Measurements from ENCODE around the gene EDEM1. TPM values are rescaled to one million over a fixed set of nuclear protein-coding genes. Genes with fewer than 3 reads are reported as not detected.

EDEM1 gene
- total RNA-seq, 6 experiments from 2014 or later: 40.6 to 92.7 (median 83.2) TPM

DNA sequence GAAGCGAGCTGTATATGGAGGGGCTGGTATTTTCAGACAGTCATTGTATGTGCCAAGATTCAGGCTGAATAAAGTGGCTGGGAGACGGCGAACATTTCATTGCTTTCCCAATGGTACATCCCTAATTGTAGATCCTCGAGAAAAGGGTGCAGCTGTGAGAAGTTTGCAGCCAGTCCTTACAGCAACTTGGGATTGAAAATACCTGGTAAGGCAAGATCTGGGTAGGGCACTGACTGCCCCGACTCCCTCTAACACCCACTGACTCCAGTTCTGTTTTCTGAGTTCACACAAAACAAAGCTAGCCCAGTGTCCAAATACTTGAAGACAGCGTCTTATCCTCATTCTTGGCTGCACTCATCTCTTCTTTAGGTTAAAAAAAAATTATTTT lies 63.7 kb downstream of the EDEM1 start:
- H3K36me3 ChIP-seq: no peaks in the 10 kb centered on the region
- ATAC-seq (peak in 3 of 4 donors; percentile 7 to 29 (median 12)), DNase-seq (no peak)
- WGBS (ENCODE audit: insufficient coverage, low coverage, low lambda C conversion rate, missing lambda C conversion rate): 20% methylated on average over 6 of the region's 6 CpGs
- no peak overlapping the region for H3K27ac ChIP-seq
- no peaks in the 10 kb centered on the region for H3K27me3 ChIP-seq
- peak overlapping the region in 2 of 3 donors; percentile 30 to 41 for H3K4me3 ChIP-seq
- no peaks in the 10 kb centered on the region for H3K9me3 ChIP-seq
- intact Hi-C loops (cut with DNase I): no loop called here
- TF ChIP-seq POLR2A (IDR thresholded peaks at IDR 0.05): no peak
- TF ChIP-seq, protein P1, sequence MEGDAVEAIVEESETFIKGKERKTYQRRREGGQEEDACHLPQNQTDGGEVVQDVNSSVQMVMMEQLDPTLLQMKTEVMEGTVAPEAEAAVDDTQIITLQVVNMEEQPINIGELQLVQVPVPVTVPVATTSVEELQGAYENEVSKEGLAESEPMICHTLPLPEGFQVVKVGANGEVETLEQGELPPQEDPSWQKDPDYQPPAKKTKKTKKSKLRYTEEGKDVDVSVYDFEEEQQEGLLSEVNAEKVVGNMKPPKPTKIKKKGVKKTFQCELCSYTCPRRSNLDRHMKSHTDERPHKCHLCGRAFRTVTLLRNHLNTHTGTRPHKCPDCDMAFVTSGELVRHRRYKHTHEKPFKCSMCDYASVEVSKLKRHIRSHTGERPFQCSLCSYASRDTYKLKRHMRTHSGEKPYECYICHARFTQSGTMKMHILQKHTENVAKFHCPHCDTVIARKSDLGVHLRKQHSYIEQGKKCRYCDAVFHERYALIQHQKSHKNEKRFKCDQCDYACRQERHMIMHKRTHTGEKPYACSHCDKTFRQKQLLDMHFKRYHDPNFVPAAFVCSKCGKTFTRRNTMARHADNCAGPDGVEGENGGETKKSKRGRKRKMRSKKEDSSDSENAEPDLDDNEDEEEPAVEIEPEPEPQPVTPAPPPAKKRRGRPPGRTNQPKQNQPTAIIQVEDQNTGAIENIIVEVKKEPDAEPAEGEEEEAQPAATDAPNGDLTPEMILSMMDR (IDR thresholded peaks at IDR 0.05): no peak
- H3K4me1 ChIP-seq: peaks cover 0 to 7% (median 2%) of the 10 kb centered on the region in 4 donors

DNA sequence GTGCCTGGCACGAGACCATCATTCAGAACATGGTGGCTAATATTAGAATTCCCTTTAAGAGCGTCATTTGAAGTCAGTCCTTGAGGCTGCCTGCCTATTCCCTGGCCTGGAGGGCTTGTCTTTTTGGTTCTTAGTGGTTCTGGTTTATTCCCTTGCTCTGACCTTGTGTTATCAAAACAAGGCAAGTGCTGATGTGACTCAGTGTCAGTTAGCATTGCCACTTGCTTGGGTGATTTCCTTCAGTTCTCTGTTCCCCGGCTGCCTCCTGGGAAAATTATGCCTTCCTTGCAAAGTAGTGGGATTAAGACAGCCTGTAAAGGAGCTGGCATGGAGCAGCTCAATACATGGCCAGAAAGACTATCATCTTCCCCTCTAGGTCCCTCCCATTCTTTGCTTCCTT lies 64.6 kb downstream of the EDEM1 start:
- no peaks in the 10 kb centered on the region for H3K27me3 ChIP-seq

DNA sequence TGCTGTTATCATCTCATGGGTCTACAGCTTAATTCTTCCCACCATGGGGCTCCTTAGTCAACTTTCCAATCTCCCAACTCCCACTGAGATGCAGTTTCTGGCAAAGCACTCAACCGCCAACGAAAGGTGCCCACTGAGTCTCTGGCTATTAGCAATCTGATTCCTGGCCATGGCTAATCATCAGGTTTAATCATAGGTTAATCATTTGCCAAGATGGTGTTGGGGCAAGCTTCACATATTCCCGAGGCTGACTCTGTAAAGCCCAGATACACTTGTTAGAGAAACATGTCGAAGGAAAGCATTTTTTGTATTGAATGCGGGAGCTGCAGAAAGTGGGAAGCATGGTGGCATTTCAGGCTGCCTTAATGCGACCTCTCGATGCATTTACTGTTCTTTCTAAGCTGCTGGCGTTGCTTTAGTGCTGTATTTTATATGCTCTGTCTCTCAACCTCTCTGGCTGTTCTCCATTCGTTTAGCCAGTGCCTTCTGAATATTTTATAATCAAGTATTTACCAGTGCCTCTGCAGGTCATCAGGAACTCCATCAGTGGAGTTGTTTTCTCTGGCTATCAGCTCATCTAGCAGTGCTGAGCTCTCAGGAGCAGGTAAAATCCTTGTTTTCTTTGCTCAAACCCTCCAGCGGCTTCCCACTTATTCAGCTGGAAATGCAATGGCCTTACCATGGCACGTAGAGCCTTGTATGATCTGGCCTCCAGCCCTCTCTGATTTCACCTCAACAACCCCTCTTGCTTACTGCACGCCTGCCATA lies 67.0 kb downstream of the EDEM1 start:
- Histone ChIP-seq H3K27ac (no peak overlapping the region), H3K4me1 (peaks cover 0 to 7% (median 2%) of the 10 kb centered on the region in 4 donors), H3K36me3 (no peaks in the 10 kb centered on the region), H3K4me3 (no peak overlapping the region), H3K27me3 (no peaks in the 10 kb centered on the region), H3K9me3 (no peaks in the 10 kb centered on the region)
- no peak for TF ChIP-seq POLR2A (IDR thresholded peaks at IDR 0.05)
- TF ChIP-seq, protein P1 (IDR thresholded peaks at IDR 0.05): no peak
- WGBS (ENCODE audit: insufficient coverage, low coverage, low lambda C conversion rate, missing lambda C conversion rate): 62% methylated on average over 10 of the region's 12 CpGs
- peak in 2 of 4 donors; percentile 27 to 66 for ATAC-seq
- DNase-seq: no peak
- intact Hi-C loops (cut with DNase I): no loop called here

More for the DNA sequence above, 64.6 kb downstream of the EDEM1 start:
- WGBS (ENCODE audit: insufficient coverage, low coverage, low lambda C conversion rate, missing lambda C conversion rate): 80% methylated on average over 3 of the region's 3 CpGs
- ATAC-seq: no peak
- no peak overlapping the region for H3K4me3 ChIP-seq
- DNase-seq: no peak
- no peaks in the 10 kb centered on the region for H3K36me3 ChIP-seq
- peaks cover 0 to 7% (median 2%) of the 10 kb centered on the region in 4 donors for H3K4me1 ChIP-seq
- intact Hi-C loops (cut with DNase I): no loop called here
- TF ChIP-seq, protein P1 (IDR thresholded peaks at IDR 0.05): no peak
- no peak for TF ChIP-seq POLR2A (IDR thresholded peaks at IDR 0.05)
- H3K9me3 ChIP-seq: no peaks in the 10 kb centered on the region
- H3K27ac ChIP-seq: no peak overlapping the region

DNA sequence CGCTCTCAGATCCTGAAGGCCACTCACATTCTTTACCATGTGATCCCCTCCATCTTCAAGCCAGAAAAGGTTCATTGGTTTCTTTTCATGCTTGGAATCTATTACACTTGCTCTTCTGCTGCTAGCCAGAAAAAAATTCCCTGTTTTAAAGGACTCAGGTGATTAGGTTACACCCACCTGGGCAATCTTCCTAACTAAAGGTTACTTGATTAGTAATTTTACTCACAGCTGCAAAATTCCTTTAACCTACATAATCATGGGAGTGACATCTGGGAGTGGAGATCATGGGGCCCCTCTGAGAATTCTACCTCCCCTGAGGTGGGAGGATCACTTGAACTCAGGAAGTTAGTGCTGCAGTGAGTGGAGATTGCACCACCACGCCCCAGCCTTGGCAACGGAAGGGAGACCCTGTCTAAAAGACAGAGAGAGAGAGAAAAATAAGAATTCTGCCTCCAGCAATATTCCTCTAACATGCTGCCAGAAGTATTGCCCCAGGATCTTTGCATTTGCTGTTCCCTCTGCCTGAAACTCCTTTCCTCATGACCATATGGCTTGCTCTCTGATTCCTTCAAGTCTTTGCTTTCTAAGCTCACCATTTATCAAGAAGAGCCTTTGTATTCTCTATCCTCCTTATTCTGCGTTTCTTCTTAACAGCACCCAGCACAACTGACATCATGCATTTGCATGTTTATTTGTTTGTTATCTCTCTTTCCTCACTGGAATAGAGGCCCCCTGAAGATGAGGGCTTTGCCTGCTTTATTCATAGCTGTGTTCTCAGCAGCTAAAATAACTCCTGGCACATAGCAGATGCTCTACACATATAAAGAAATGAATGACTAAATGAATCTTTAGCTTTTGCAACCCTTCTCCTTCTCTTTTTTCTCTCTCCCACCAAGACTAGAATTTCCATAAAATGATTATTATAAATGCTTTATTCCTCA lies 68.2 kb downstream of the EDEM1 start:
- ATAC-seq: no peak

More for the DNA sequence above, 68.2 kb downstream of the EDEM1 start:
- H3K27ac ChIP-seq: no peak overlapping the region
- H3K9me3 ChIP-seq: no peaks in the 10 kb centered on the region
- no peaks in the 10 kb centered on the region for H3K27me3 ChIP-seq
- TF ChIP-seq, protein P1 (IDR thresholded peaks at IDR 0.05): no peak
- TF ChIP-seq POLR2A (IDR thresholded peaks at IDR 0.05): no peak
- DNase-seq: no peak
- 84% methylated on average over 4 of the region's 4 CpGs for WGBS (ENCODE audit: insufficient coverage, low coverage, low lambda C conversion rate, missing lambda C conversion rate)
- intact Hi-C loops (cut with DNase I): no loop called here
- no peak overlapping the region for H3K4me3 ChIP-seq
- no peaks in the 10 kb centered on the region for H3K36me3 ChIP-seq
- H3K4me1 ChIP-seq: peaks cover 0 to 7% (median 2%) of the 10 kb centered on the region in 4 donors

Measured in right lobe of liver (tissue), 6 donors.